ENCODE measurements around the gene IRS1. TPM values are rescaled to one million over a fixed set of nuclear protein-coding genes. Genes with fewer than 3 reads are reported as not detected.

IRS1 gene
- total and polyA plus RNA-seq, 2 donors = 7.4 to 11.5 TPM

- Histone ChIP-seq H3K9me3 (ENCODE audit: control insufficient read depth in 2 of 2, insufficient read depth in 1 of 2, low read length in 1 of 2) (no peaks in the 10 kb centered on the region), H3K27ac (ENCODE audit: low read depth in 1 of 2, low read length in 1 of 2) (no peak overlapping the region), H3K4me3 (ENCODE audit: low read length in 2 of 2) (no peak overlapping the region), H3K27me3 (ENCODE audit: control insufficient read depth in 2 of 2, insufficient read depth in 1 of 2, low read length in 1 of 2) (no peaks in the 10 kb centered on the region), H3K36me3 (ENCODE audit: control insufficient read depth in 2 of 2, insufficient read depth in 2 of 2, low read length in 1 of 2) (no peaks in the 10 kb centered on the region), H3K4me1 (ENCODE audit: control insufficient read depth in 2 of 2, insufficient read depth in 2 of 2, low read length in 2 of 2) (no peaks in the 10 kb centered on the region)
- no peak for DNase-seq (ENCODE audit: low read depth in 6 of 9, low spot score in 9 of 9)
- WGBS = 84% methylated on average over 4 of the region's 4 CpGs
Measured at GRCh38 chr2:226684563-226684959, 115.1 kb downstream of the IRS1 start.

GRCh38 chr2:226683944-226684562, 115.6 kb downstream of the IRS1 start:
- WGBS = 95% methylated on average over 1 of the region's 1 CpG
- Histone ChIP-seq H3K27me3 (ENCODE audit: control insufficient read depth in 2 of 2, insufficient read depth in 1 of 2, low read length in 1 of 2) (no peaks in the 10 kb centered on the region), H3K9me3 (ENCODE audit: control insufficient read depth in 2 of 2, insufficient read depth in 1 of 2, low read length in 1 of 2) (no peaks in the 10 kb centered on the region), H3K4me3 (ENCODE audit: low read length in 2 of 2) (no peak overlapping the region), H3K27ac (ENCODE audit: low read depth in 1 of 2, low read length in 1 of 2) (no peak overlapping the region), H3K4me1 (ENCODE audit: control insufficient read depth in 2 of 2, insufficient read depth in 2 of 2, low read length in 2 of 2) (no peaks in the 10 kb centered on the region), H3K36me3 (ENCODE audit: control insufficient read depth in 2 of 2, insufficient read depth in 2 of 2, low read length in 1 of 2) (no peaks in the 10 kb centered on the region)
- no peak for DNase-seq (ENCODE audit: low read depth in 6 of 9, low spot score in 9 of 9)

DNA sequence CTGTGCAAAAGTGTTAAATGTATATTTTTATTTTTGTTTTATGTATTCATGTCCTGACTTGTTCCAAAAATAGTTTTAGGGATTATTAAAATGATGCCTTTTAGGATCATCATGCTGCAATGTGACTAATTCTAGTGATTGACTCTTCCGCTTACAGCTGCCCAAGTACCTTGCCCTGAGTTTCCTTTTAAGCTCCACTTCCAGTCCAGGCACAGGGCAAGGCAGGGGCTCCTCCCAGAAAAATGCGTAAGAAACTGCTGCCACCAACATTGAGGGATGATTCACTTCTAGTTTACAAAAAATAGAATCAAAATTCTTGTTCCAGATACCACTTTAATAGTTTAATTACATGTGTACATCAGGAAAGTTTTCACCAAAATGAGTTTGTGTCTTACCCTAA, 116.4 kb downstream of the IRS1 start:
- no peak overlapping the region for H3K27ac ChIP-seq (ENCODE audit: low read depth in 1 of 2, low read length in 1 of 2)
- no peaks in the 10 kb centered on the region for H3K36me3 ChIP-seq (ENCODE audit: control insufficient read depth in 2 of 2, insufficient read depth in 2 of 2, low read length in 1 of 2)
- no peak for DNase-seq (ENCODE audit: low read depth in 6 of 9, low spot score in 9 of 9)
- H3K4me3 ChIP-seq (ENCODE audit: low read length in 2 of 2) = no peak overlapping the region
- WGBS = 91% methylated on average over 2 of the region's 2 CpGs
- no peaks in the 10 kb centered on the region for H3K9me3 ChIP-seq (ENCODE audit: control insufficient read depth in 2 of 2, insufficient read depth in 1 of 2, low read length in 1 of 2)
- H3K4me1 ChIP-seq (ENCODE audit: control insufficient read depth in 2 of 2, insufficient read depth in 2 of 2, low read length in 2 of 2) = no peaks in the 10 kb centered on the region
- no peaks in the 10 kb centered on the region for H3K27me3 ChIP-seq (ENCODE audit: control insufficient read depth in 2 of 2, insufficient read depth in 1 of 2, low read length in 1 of 2)

Other genes starting within 250 kb of the IRS1 start
- 62.0 TPM for gene RHBDD1, start 36.2 kb upstream of the IRS1 start, total RNA-seq
- gene RHBDD1, start 36.2 kb upstream of the IRS1 start, polyA plus RNA-seq = 11.5 TPM